SK-N-SH (cell line): ENCODE results near the gene INPP5J. TPM values are rescaled to one million over a fixed set of nuclear protein-coding genes. Genes with fewer than 3 reads are reported as not detected.
A peak's percentile ranks its signal among the peaks of the same experiment; 100 is the strongest.

Experiments
- CTCF ChIA-PET: fragments of 300-600, 350-600 bp; formaldehyde crosslinking; extraction: SDS; loops from one replicate; lab custom pipeline; 2021; lab: Yijun Ruan, JAX
- POLR2A ChIA-PET: fragments of 350-600 bp; sonication (Branson Sonifier 250); formaldehyde crosslinking; extraction: SDS; loops from one replicate; lab custom pipeline; 2020; ENCODE audit warnings: antibody characterized with exemption, inconsistent platforms; lab: Yijun Ruan, JAX
- DNase-seq: peaks from one replicate; pipeline ENCODE4 v3.0.0; 2012
- H2AFZ ChIP-seq: fragments of 200-600 bp; sonication (generic); 2 replicates; pipeline ENCODE4 v1.8.1; 2016; ENCODE audit warnings: antibody characterized with exemption, mild to moderate bottlenecking, low read depth
- H3F3A ChIP-seq: fragments of 200-600 bp; sonication (generic); replicated peaks from 2 replicates; pipeline ENCODE3; 2016; ENCODE audit warnings: antibody characterized with exemption, mild to moderate bottlenecking; ENCODE audit not compliant: insufficient read depth
- H3K27ac ChIP-seq, 2 experiments: fragments of 200-500 bp in 1 of 2; fragments of 200-600 bp in 1 of 2; sonication (Bioruptor generic) in 1 of 2; sonication (generic), shearing (Covaris generic) in 1 of 2; 2 replicates each; pipeline versions ENCODE4 v1.5.1 to v1.6.1; 2014 to 2016; ENCODE audit warnings: low read depth in 2 of 2, inconsistent platforms in 1 of 2, low read length in 1 of 2, mild to moderate bottlenecking in 1 of 2, mixed read lengths in 1 of 2
- H3K27me3 ChIP-seq: fragments of 200-600 bp; sonication (generic), shearing (Covaris generic); 2 replicates; pipeline ENCODE4 v1.6.1; 2016; ENCODE audit warnings: mixed run types; ENCODE audit not compliant: insufficient read depth
- H3K36me3 ChIP-seq, 2 experiments: fragments of 200-500 bp in 1 of 2; fragments of 200-600 bp in 1 of 2; sonication (Bioruptor generic) in 1 of 2; sonication (generic) in 1 of 2; replicated peaks in 1 of 2; 2 replicates each; pipeline versions ENCODE3 to v1.5.1; 2014 to 2016; ENCODE audit warnings: low read length in 1 of 2, mild to moderate bottlenecking in 1 of 2; ENCODE audit not compliant: insufficient read depth in 2 of 2, control insufficient read depth in 1 of 2
- H3K4me1 ChIP-seq, 2 experiments: fragments of 200-500 bp in 1 of 2; fragments of 200-600 bp in 1 of 2; sonication (Bioruptor generic) in 1 of 2; sonication (generic), shearing (Covaris generic) in 1 of 2; 2 replicates each; pipeline versions ENCODE4 v1.5.1 to v1.6.1; 2014 to 2016; ENCODE audit warnings: low read depth in 1 of 2, low read length in 1 of 2, mixed run types in 1 of 2; ENCODE audit not compliant: insufficient read depth in 2 of 2, control insufficient read depth in 1 of 2
- H3K4me2 ChIP-seq: fragments of 200-600 bp; sonication (generic), shearing (Covaris generic); 2 replicates; pipeline ENCODE4 v1.6.1; 2017; ENCODE audit warnings: mixed run types
- H3K4me3 ChIP-seq, 2 experiments: fragments of 200-500 bp in 1 of 2; fragments of 200-600 bp in 1 of 2; sonication (Bioruptor generic) in 1 of 2; sonication (generic), shearing (Covaris generic) in 1 of 2; 2 replicates each; pipeline versions ENCODE4 v1.5.1 to v1.8.1; 2014 to 2016; ENCODE audit warnings: low read depth in 2 of 2, inconsistent platforms in 1 of 2, low read length in 1 of 2, mild to moderate bottlenecking in 1 of 2, mixed read lengths in 1 of 2, moderate library complexity in 1 of 2
- H3K79me2 ChIP-seq: fragments of 200-600 bp; sonication (generic); 2 replicates; pipeline ENCODE4 v1.8.1; 2017; ENCODE audit warnings: mild to moderate bottlenecking; ENCODE audit not compliant: insufficient read depth
- H3K9ac ChIP-seq: fragments of 200-600 bp; sonication (generic); 2 replicates; pipeline ENCODE4 v1.6.1; 2017; ENCODE audit warnings: mixed run types
- H3K9me2 ChIP-seq: fragments of 200-600 bp; sonication (generic); 2 replicates; pipeline ENCODE4 v1.6.1; 2017; ENCODE audit warnings: mixed run types
- H3K9me3 ChIP-seq: fragments of 200-600 bp; sonication (generic); 2 replicates; pipeline ENCODE4 v1.6.1; 2017; ENCODE audit warnings: mixed run types, mild to moderate bottlenecking, moderate library complexity
- H4K20me1 ChIP-seq: fragments of 200-600 bp; sonication (generic); 2 replicates; pipeline ENCODE4 v1.6.1; 2017; ENCODE audit warnings: mild to moderate bottlenecking, mixed run types; ENCODE audit not compliant: insufficient read depth
- CHD2 ChIP-seq: fragments of 150-350 bp; IDR thresholded peaks from 2 replicates; pipeline ENCODE4 v1.6.1; 2018; ENCODE audit warnings: low read length; ENCODE audit not compliant: partially characterized antibody
- EZH2phosphoT487 ChIP-seq: fragments of 200-600 bp; sonication (generic); IDR thresholded peaks from 2 replicates; pipeline ENCODE4 v1.6.1; 2017; ENCODE audit warnings: low read depth, mixed run types, mild to moderate bottlenecking, antibody characterized with exemption, moderate library complexity, borderline replicate concordance
- FOXJ3 ChIP-seq: sonication (generic); formaldehyde crosslinking; IDR thresholded peaks from 2 replicates; pipeline ENCODE4 v1.5.1; 2020; ENCODE audit warnings: mild to moderate bottlenecking, missing genetic modification reagents
- GABPA ChIP-seq: IDR thresholded peaks from 2 replicates; pipeline ENCODE4 v1.4.0; 2012; ENCODE audit warnings: low read depth, mild to moderate bottlenecking
- RAD21 ChIP-seq: IDR thresholded peaks from 2 replicates; pipeline ENCODE4 v1.6.1; 2012; ENCODE audit warnings: mild to moderate bottlenecking, low read length
- RFX5 ChIP-seq: IDR thresholded peaks from 2 replicates; pipeline ENCODE4 v1.6.1; 2012; ENCODE audit warnings: mild to moderate bottlenecking, improper control_type of control experiment, low read length
- RXRA ChIP-seq: IDR thresholded peaks from 2 replicates; pipeline ENCODE4 v1.4.0; 2012; ENCODE audit warnings: low read depth, mild to moderate bottlenecking, borderline replicate concordance
- SIN3A ChIP-seq: IDR thresholded peaks from 2 replicates; pipeline ENCODE4 v1.6.1; 2012; ENCODE audit warnings: low read depth, mild to moderate bottlenecking, low read length, moderate library complexity, borderline replicate concordance
- SMC3 ChIP-seq: IDR thresholded peaks from 2 replicates; pipeline ENCODE4 v1.6.1; 2012; ENCODE audit warnings: low read depth, low read length, improper control_type of control experiment
- TAF1 ChIP-seq: IDR thresholded peaks from 2 replicates; pipeline ENCODE4 v1.6.1; 2012; ENCODE audit warnings: low read depth, mild to moderate bottlenecking, low read length, moderate library complexity, borderline replicate concordance
- TCF12 ChIP-seq: IDR thresholded peaks from 2 replicates; pipeline ENCODE4 v1.4.0; 2012
- YY1 ChIP-seq: IDR thresholded peaks from 2 replicates; pipeline ENCODE4 v1.4.0; 2012; ENCODE audit warnings: low read depth, mild to moderate bottlenecking
- WGBS: methylation state at CpG from one replicate; pipeline ENCODE4 v1.1.6; 2017; ENCODE audit warnings: low lambda C conversion rate; 5-methylcytosine and 5-hydroxymethylcytosine counted together
- polyA plus RNA-seq, 3 experiments: library from polyadenylated mRNA; depleted of rRNA; stranded (reverse); fragments of >200 nt; gene quantifications; 2 replicates each; pipeline ENCODE4 v1.2.3, GENCODE V29; 2012
- TF ChIP-seq, protein P1 (sequence below): IDR thresholded peaks from 2 replicates; pipeline ENCODE4 v1.4.0; 2012; ENCODE audit warnings: low read depth, borderline replicate concordance
- TF ChIP-seq, protein P2 (sequence below): fragments of 200-600 bp; sonication (generic); IDR thresholded peaks from 2 replicates; pipeline ENCODE4 v1.6.1; 2017; ENCODE audit warnings: antibody characterized with exemption, mild to moderate bottlenecking, moderate library complexity
- TF ChIP-seq, protein P3 (sequence below): IDR thresholded peaks from 2 replicates; pipeline ENCODE4 v1.4.0; 2012; ENCODE audit warnings: low read depth, borderline replicate concordance
- TF ChIP-seq, protein P4 (sequence below): IDR thresholded peaks from 2 replicates; pipeline ENCODE4; 2012

Gene INPP5J
- polyA plus RNA-seq, 1 of the 3 experiments (the other 2 are of a cell fraction), result 3.2 TPM

DNA sequence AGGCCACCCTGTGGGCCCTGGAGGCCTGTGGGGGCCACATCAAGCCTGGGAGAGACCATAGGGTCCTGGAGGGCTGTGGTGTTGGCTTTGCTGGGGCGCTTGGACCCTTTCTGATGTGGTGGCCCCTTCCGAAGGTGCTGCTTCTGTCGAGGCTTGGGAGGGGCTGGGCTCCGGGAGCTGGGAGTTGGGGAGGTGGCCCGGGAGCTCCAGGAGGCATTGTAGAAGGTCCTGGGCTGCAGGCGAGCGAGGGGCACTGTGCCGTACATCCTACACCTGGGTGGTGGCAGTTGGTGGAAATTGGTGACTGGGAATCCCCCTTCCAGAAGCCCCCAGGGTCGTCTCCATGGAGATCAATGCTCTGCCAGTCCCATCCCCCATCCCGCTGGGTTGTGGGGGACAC, 15.0 kb downstream of the INPP5J start (continued):
- TF ChIP-seq YY1 (no peak), GABPA (no peak)
- TF ChIP-seq, all 33 proteins: peak for 0

DNA sequence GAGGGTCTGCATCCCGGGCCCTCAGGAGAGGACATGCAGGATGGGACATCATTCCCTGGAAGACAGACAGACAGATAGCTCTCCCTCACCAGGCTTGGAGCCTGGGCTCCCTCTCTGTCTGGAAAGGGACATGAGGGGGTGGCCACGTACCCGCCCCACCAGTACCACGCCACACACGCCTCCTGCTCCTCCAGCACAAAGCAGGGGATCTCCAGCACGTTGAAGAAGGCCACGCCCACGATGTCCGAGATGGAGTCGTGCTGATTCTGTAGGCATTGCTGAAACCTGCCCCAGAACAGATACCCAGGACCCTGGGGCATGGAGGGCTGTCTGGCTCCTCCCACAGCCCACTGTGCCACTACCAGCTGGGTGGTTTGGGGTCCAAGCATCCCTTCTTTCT, 15.4 kb downstream of the INPP5J start:
- DNase-seq, result peak; percentile 26
- no peaks in the 10 kb centered on the region for H3K9me3 ChIP-seq
- H3K36me3 ChIP-seq, result no peaks in the 10 kb centered on the region
- H2AFZ ChIP-seq, result no peak overlapping the region
- 73% methylated on average over 10 of the region's 10 CpGs for WGBS
- no peaks in the 10 kb centered on the region for H3F3A ChIP-seq
- H3K27ac ChIP-seq, result no peak overlapping the region
- H3K79me2 ChIP-seq, result no peaks in the 10 kb centered on the region
- no peak overlapping the region for H3K9ac ChIP-seq
- no peaks in the 10 kb centered on the region for H3K9me2 ChIP-seq
- peaks cover 4% of the 10 kb centered on the region; the same call in 1 of the 2 replicates for H3K27me3 ChIP-seq
- H4K20me1 ChIP-seq, result no peaks in the 10 kb centered on the region
- H3K4me3 ChIP-seq, result no peak overlapping the region
- ChIA-PET CTCF (interaction anchor here (1.5 to 3.2 kb wide), 2 partner anchors 10 to 55 kb away, joined by 4 to 14 read pairs; no protein-coding TSS in a partner anchor), POLR2A (no interaction called here)
- peaks cover 0 to 25% of the 10 kb centered on the region in 2 experiments; a peak in 2 of 4 replicates for H3K4me1 ChIP-seq
- H3K4me2 ChIP-seq, result no peak overlapping the region
- TF ChIP-seq TAF1, result no peak
- TF ChIP-seq CHD2, result no peak
- TF ChIP-seq, protein P1, sequence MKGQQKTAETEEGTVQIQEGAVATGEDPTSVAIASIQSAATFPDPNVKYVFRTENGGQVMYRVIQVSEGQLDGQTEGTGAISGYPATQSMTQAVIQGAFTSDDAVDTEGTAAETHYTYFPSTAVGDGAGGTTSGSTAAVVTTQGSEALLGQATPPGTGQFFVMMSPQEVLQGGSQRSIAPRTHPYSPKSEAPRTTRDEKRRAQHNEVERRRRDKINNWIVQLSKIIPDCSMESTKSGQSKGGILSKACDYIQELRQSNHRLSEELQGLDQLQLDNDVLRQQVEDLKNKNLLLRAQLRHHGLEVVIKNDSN, result no peak
- no peak for TF ChIP-seq RFX5
- TF ChIP-seq, all 33 proteins: peak for 0

DNA sequence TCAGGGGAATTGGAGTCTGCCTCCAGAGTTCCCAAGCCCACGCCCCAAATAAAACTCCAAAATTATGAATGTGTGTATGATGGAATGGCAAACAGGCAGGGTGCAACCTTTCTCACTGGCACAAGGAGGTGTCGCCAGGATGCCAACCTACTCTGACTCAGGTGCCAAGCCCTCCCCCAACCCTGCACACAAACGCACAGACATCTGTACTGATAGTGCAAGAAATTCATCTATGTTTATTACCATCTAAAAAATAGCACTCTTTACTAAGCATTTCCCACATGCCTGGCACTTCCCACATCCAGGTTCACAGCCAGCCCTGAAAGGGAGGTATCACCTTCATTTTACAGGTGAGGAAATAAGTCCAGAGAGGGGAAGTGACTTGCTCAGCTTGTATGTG, 16.3 kb downstream of the INPP5J start:
- WGBS, result 48% methylated on average over 3 of the region's 3 CpGs
- Histone ChIP-seq H3K4me2 (no peak overlapping the region), H3K36me3 (no peaks in the 10 kb centered on the region), H3K9me2 (no peaks in the 10 kb centered on the region), H3K4me3 (no peak overlapping the region), H3K79me2 (no peaks in the 10 kb centered on the region), H3K9ac (no peak overlapping the region), H3K27me3 (peaks cover 4% of the 10 kb centered on the region; the same call in 1 of the 2 replicates), H3F3A (no peaks in the 10 kb centered on the region), H3K27ac (no peak overlapping the region), H3K9me3 (no peaks in the 10 kb centered on the region), H3K4me1 (peaks cover 0 to 32% of the 10 kb centered on the region in 2 experiments; a peak in 2 of 4 replicates), H4K20me1 (no peaks in the 10 kb centered on the region), H2AFZ (no peak overlapping the region)
- TF ChIP-seq YY1 (no peak), TCF12 (no peak), FOXJ3 (CRISPR knock-in tag) (no peak), SMC3 (no peak), CHD2 (no peak), RAD21 (no peak), EZH2phosphoT487 (no peak), SIN3A (no peak), RXRA (no peak), RFX5 (no peak)
- TF ChIP-seq, protein P2, sequence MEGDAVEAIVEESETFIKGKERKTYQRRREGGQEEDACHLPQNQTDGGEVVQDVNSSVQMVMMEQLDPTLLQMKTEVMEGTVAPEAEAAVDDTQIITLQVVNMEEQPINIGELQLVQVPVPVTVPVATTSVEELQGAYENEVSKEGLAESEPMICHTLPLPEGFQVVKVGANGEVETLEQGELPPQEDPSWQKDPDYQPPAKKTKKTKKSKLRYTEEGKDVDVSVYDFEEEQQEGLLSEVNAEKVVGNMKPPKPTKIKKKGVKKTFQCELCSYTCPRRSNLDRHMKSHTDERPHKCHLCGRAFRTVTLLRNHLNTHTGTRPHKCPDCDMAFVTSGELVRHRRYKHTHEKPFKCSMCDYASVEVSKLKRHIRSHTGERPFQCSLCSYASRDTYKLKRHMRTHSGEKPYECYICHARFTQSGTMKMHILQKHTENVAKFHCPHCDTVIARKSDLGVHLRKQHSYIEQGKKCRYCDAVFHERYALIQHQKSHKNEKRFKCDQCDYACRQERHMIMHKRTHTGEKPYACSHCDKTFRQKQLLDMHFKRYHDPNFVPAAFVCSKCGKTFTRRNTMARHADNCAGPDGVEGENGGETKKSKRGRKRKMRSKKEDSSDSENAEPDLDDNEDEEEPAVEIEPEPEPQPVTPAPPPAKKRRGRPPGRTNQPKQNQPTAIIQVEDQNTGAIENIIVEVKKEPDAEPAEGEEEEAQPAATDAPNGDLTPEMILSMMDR, result no peak
- TF ChIP-seq, protein P3, sequence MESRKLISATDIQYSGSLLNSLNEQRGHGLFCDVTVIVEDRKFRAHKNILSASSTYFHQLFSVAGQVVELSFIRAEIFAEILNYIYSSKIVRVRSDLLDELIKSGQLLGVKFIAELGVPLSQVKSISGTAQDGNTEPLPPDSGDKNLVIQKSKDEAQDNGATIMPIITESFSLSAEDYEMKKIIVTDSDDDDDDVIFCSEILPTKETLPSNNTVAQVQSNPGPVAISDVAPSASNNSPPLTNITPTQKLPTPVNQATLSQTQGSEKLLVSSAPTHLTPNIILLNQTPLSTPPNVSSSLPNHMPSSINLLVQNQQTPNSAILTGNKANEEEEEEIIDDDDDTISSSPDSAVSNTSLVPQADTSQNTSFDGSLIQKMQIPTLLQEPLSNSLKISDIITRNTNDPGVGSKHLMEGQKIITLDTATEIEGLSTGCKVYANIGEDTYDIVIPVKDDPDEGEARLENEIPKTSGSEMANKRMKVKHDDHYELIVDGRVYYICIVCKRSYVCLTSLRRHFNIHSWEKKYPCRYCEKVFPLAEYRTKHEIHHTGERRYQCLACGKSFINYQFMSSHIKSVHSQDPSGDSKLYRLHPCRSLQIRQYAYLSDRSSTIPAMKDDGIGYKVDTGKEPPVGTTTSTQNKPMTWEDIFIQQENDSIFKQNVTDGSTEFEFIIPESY, result no peak
- TF ChIP-seq, protein P4, sequence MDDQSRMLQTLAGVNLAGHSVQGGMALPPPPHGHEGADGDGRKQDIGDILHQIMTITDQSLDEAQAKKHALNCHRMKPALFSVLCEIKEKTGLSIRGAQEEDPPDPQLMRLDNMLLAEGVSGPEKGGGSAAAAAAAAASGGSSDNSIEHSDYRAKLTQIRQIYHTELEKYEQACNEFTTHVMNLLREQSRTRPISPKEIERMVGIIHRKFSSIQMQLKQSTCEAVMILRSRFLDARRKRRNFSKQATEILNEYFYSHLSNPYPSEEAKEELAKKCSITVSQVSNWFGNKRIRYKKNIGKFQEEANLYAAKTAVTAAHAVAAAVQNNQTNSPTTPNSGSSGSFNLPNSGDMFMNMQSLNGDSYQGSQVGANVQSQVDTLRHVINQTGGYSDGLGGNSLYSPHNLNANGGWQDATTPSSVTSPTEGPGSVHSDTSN, result no peak
- ChIA-PET CTCF (interaction anchor here (0.8 to 3.2 kb wide), 4 partner anchors 9 to 191 kb away, joined by 3 to 14 read pairs (median 4); no protein-coding TSS in a partner anchor), POLR2A (no interaction called here)
- DNase-seq, result peak; percentile 10
